ENCODE data around the gene IL17B. TPM values are rescaled to one million over a fixed set of nuclear protein-coding genes. Genes with fewer than 3 reads are reported as not detected.

The IL17B gene
- total and polyA plus RNA-seq, 7 donors = 0.08 to 0.58 (median 0.42) TPM; not detected in 4

DNA sequence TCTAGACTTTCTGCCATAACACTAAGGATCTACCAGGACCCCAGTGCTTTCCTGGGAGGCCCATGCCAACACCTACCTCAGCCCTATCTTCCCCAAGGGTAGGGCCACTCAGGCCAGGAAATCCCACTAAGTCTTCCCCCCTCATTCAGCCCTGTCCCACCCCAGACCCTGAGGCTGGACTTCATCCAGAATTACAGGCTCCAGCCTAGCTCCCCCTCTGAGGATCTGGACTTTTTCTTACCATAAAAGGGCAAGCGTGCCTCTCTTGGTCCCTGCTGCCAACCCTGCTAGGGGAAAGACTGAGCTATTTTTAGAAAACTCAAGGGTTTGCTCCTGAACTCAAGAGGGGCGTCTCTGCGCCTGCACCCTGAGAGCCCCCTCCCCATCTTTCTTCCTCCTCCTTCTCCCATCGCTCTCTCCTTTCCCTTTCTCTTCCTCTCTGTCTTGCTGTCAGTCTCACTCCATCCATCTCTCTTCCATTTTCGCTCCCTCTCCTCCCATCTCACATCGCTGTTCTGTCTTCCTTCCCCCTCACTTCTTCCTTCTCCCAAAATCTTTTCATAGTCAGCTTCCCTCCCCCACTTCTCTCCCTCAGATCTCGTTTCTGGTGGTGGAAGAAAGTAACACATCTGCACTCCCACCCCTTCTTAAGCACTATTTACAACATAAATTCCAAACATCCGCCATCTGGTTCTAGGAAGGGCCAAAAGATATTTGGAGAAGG is 38.1 kb upstream of the IL17B start:
- H3K4me3 ChIP-seq = no peak overlapping the region
- H3K27ac ChIP-seq = peak overlapping the region; percentile 48
- H3K4me1 ChIP-seq = peaks cover 10% of the 10 kb centered on the region
- DNase-seq = no peak
- no peaks in the 10 kb centered on the region for H3K9me3 ChIP-seq
- peaks cover 0 to 3% of the 10 kb centered on the region in 2 donors for H3K36me3 ChIP-seq (ENCODE audit: insufficient read depth in 1 of 2, low read depth in 1 of 2)
- WGBS, 3 donors = 52 to 56% (median 54%) methylated on average over 8 of the region's 8 CpGs
- TF ChIP-seq, protein P1, sequence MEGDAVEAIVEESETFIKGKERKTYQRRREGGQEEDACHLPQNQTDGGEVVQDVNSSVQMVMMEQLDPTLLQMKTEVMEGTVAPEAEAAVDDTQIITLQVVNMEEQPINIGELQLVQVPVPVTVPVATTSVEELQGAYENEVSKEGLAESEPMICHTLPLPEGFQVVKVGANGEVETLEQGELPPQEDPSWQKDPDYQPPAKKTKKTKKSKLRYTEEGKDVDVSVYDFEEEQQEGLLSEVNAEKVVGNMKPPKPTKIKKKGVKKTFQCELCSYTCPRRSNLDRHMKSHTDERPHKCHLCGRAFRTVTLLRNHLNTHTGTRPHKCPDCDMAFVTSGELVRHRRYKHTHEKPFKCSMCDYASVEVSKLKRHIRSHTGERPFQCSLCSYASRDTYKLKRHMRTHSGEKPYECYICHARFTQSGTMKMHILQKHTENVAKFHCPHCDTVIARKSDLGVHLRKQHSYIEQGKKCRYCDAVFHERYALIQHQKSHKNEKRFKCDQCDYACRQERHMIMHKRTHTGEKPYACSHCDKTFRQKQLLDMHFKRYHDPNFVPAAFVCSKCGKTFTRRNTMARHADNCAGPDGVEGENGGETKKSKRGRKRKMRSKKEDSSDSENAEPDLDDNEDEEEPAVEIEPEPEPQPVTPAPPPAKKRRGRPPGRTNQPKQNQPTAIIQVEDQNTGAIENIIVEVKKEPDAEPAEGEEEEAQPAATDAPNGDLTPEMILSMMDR (IDR thresholded peaks at IDR 0.05) = no peak
- no peaks in the 10 kb centered on the region for H3K27me3 ChIP-seq (ENCODE audit: insufficient read depth in 3 of 3, low read length in 2 of 3)
- intact Hi-C loops (cut with DNase I) = no loop called here
- no peak for ATAC-seq

DNA sequence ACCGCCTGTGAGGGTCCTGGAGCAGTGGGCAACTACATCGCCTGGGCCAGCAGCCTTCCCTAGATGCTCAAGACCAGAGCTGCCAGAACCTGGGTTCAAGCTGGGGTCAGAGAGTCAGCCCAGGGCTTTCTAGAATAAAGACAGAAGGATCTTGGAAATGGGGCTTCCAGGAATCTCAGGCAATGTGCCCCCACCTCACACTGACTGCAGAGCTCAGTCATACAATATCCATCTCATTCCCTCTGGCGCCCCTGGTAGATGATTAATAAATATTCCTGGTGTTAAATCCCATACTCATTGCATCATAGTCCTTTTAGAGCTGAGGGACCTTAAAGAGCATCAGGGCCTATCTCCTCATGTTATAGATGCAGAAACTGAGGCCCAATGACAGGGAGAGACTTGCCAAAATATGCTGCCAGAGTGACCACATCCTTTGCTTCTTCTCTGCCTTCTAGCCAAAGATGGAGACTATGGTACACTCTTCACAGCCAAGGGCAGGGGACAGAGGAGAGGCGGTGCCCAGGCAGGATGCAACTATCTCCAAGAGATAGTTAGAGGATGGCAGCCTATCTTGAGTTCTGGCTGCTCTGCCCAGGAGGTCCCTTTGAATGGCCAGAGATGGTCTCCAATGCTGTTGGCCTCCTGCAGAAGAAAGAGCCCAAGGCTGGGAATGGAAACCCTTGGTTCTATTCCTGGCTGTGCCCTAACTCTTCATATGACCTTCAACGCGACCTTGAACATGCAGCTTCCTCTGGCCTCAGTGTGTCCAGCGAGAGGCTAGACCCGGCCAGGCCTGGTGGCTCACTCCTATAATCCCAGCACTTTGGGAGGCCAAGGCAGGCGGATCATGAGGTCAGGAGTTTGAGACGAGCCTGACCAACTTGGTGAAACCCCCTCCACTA is 36.2 kb upstream of the IL17B start:
- 77 to 84% (median 84%) methylated on average over 9 to 10 of the region's 10 CpGs for WGBS, 3 donors
- Histone ChIP-seq H3K4me1 (peaks cover 5% of the 10 kb centered on the region), H3K9me3 (no peaks in the 10 kb centered on the region), H3K4me3 (peak overlapping the region; percentile 28), H3K27ac (peak overlapping the region; percentile 61), H3K36me3 (ENCODE audit: insufficient read depth in 1 of 2, low read depth in 1 of 2) (no peaks in the 10 kb centered on the region), H3K27me3 (ENCODE audit: insufficient read depth in 3 of 3, low read length in 2 of 3) (no peaks in the 10 kb centered on the region)
- DNase-seq (no peak), ATAC-seq (peak in 1 of 4 donors; percentile 24)
- intact Hi-C loops (cut with DNase I) = no loop called here
- TF ChIP-seq, protein P1 (IDR thresholded peaks at IDR 0.05) = no peak

DNA sequence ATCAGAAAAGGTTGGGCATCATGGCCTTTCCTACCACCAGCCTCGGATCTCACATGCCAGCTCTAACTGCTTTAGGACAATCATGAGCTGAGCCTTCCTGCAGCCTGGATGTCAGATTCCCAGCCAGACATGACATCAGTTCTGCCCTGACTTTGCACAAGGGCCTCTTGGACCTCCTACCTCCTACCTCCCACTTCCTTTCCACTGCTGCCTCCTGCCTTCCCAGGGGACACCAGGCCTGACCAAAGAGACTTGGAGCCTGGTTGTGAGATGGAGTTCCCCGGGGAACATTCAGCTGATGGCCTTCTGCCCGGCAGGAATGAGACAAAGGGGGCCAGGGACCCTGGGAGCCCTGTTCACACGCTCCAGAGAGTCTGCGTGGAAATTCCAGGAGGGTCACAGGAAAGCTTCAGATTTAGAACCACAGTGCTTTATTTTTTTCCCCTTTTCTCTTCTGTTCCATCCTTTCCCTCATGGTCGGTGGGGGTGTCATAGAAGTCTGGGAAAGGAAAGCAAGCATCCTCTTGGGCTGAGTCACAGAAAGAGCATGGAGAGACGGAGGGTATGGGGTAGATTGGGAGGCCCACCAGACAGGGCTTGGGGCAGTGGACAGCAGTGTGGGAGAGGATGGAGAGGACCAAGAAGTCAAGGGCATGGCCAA is 35.4 kb upstream of the IL17B start:
- ATAC-seq = peak; percentile 27 to 53 (median 40)
- Histone ChIP-seq H3K4me1 (no peaks in the 10 kb centered on the region), H3K4me3 (peak overlapping the region; percentile 59), H3K27me3 (ENCODE audit: insufficient read depth in 3 of 3, low read length in 2 of 3) (no peaks in the 10 kb centered on the region), H3K9me3 (no peaks in the 10 kb centered on the region), H3K27ac (peak overlapping the region; percentile 61), H3K36me3 (ENCODE audit: insufficient read depth in 1 of 2, low read depth in 1 of 2) (no peaks in the 10 kb centered on the region)
- TF ChIP-seq, protein P1 (IDR thresholded peaks at IDR 0.05) = no peak
- DNase-seq = peak; percentile 39 to 76
- WGBS, 3 donors = 41 to 54% (median 51%) methylated on average over 6 to 7 of the region's 7 CpGs
- intact Hi-C loops (cut with DNase I) = no loop called here

DNA sequence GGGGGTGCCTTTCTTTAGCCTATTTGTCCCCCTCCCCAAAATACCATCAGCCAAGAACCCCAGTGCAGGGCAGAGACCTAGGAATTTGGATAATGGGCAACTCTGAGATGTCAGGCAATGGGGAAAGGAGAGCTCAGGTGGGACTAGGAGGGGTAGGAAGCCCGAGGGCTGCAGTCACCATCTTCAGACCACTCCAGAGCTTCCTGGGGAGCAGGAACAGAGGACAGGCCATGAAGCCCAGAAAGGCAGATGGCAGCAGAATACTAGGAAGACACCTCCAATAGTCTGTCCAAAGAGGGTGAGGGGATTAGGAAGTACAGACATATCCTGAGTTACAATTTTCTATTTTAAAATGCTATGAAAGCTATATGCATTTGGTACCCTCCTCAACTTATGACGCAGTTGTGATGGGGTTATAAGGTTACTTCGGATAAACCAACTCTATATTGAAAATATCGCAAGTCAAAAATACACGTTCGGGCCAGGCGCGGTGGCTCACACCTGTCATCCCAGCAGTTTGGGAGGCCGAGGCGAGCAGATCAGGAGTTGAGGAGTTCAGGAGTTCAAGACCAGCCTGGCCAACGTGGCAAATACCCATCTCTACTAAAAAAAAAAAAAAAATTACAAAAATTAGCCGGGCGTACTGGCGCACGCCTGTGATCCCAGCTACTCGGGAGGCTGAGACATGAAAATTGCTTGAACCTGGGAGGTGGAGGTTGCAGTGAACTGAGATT is 34.6 kb upstream of the IL17B start:
- Histone ChIP-seq H3K36me3 (ENCODE audit: insufficient read depth in 1 of 2, low read depth in 1 of 2) (no peaks in the 10 kb centered on the region), H3K9me3 (no peaks in the 10 kb centered on the region), H3K4me3 (peak overlapping the region; percentile 59), H3K27ac (peak overlapping the region; percentile 61), H3K27me3 (ENCODE audit: insufficient read depth in 3 of 3, low read length in 2 of 3) (no peaks in the 10 kb centered on the region), H3K4me1 (no peaks in the 10 kb centered on the region)
- DNase-seq = no peak
- TF ChIP-seq, protein P1 (IDR thresholded peaks at IDR 0.05) = no peak
- ATAC-seq = no peak
- WGBS, 3 donors = 81 to 86% (median 83%) methylated on average over 16 of the region's 16 CpGs
- intact Hi-C loops (cut with DNase I) = no loop called here

Data from psoas muscle (tissue), 8 donors.